Mesenchymal stem cell (in vitro differentiated cells and primary cell): ENCODE measurements around the gene LRTM1.

ENCODE experiments used
- DNase-seq: peaks from one replicate; pipeline ENCODE4 v3.0.0-alpha.2; 2013
- H2AFZ ChIP-seq: one replicate; pipeline ENCODE4 v1.6.1; 2013; ENCODE audit warnings: low read depth, mild to moderate bottlenecking, control low read depth, inconsistent platforms, low read length, moderate library complexity
- H2AK5ac ChIP-seq: 2 replicates; pipeline ENCODE4 v1.6.1; 2013; ENCODE audit warnings: low read length, moderate library complexity, mild to moderate bottlenecking, inconsistent platforms; ENCODE audit not compliant: severe bottlenecking
- H2BK120ac ChIP-seq: one replicate; pipeline ENCODE4 v1.6.1; 2013; ENCODE audit warnings: low read depth, mild to moderate bottlenecking, inconsistent platforms, low read length, moderate library complexity
- H2BK12ac ChIP-seq, 2 experiments: one replicate each; pipeline ENCODE4 v1.6.1; 2013; ENCODE audit warnings: inconsistent platforms in 2 of 2, low read length in 2 of 2, mild to moderate bottlenecking in 2 of 2, moderate library complexity in 2 of 2, control low read depth in 1 of 2
- H2BK15ac ChIP-seq: one replicate; pipeline ENCODE4 v1.6.1; 2013; ENCODE audit warnings: mild to moderate bottlenecking, low read depth, inconsistent platforms; ENCODE audit not compliant: poor library complexity, severe bottlenecking
- H2BK5ac ChIP-seq: 2 replicates; pipeline ENCODE4 v1.6.1; 2013; ENCODE audit warnings: low read depth, mild to moderate bottlenecking, low read length, control low read depth, inconsistent platforms; ENCODE audit not compliant: poor library complexity, severe bottlenecking
- H3K14ac ChIP-seq, 2 experiments: one replicate each; pipeline ENCODE4 v1.6.1; 2013; ENCODE audit warnings: inconsistent platforms in 2 of 2, low read length in 2 of 2, control low read depth in 1 of 2, mild to moderate bottlenecking in 1 of 2, moderate library complexity in 1 of 2
- H3K18ac ChIP-seq, 2 experiments: one replicate each; pipeline ENCODE4 v1.6.1; 2013; ENCODE audit warnings: inconsistent platforms in 2 of 2, low read length in 2 of 2, control low read depth in 1 of 2, low read depth in 1 of 2, mild to moderate bottlenecking in 1 of 2
- H3K23ac ChIP-seq, 2 experiments: one replicate each; pipeline ENCODE4 v1.6.1; 2013; ENCODE audit warnings: inconsistent platforms in 2 of 2, low read length in 2 of 2, mild to moderate bottlenecking in 2 of 2, moderate library complexity in 2 of 2, control low read depth in 1 of 2
- H3K27ac ChIP-seq: 2 replicates; pipeline ENCODE4 v1.5.1; 2013; ENCODE audit warnings: mild to moderate bottlenecking, moderate library complexity, low read length, control low read depth, inconsistent platforms; ENCODE audit not compliant: poor library complexity, severe bottlenecking
- H3K27me3 ChIP-seq, 2 experiments: 2 replicates each; pipeline versions ENCODE4 v1.6.1 to v1.7.0; 2013; ENCODE audit warnings: low read length in 2 of 2, mild to moderate bottlenecking in 2 of 2, moderate library complexity in 2 of 2, control low read depth in 1 of 2, inconsistent platforms in 1 of 2; ENCODE audit not compliant: control insufficient read depth in 1 of 2, insufficient read depth in 1 of 2
- H3K36me3 ChIP-seq, 2 experiments: 2 replicates each; pipeline versions ENCODE4 v1.6.1 to v1.7.0; 2013; ENCODE audit warnings: low read length in 2 of 2, control low read depth in 1 of 2, inconsistent platforms in 1 of 2, low read depth in 1 of 2, mild to moderate bottlenecking in 1 of 2; ENCODE audit not compliant: insufficient read depth in 2 of 2, control insufficient read depth in 1 of 2
- H3K4ac ChIP-seq, 2 experiments: one replicate each; pipeline ENCODE4 v1.6.1; 2013; ENCODE audit warnings: inconsistent platforms in 2 of 2, low read length in 2 of 2, mild to moderate bottlenecking in 2 of 2, moderate library complexity in 2 of 2, control low read depth in 1 of 2, low read depth in 1 of 2
- H3K4me1 ChIP-seq: 2 replicates; pipeline ENCODE4 v1.6.1; 2013; ENCODE audit warnings: low read depth, low read length, control low read depth; ENCODE audit not compliant: control insufficient read depth, insufficient read depth
- H3K4me2 ChIP-seq: 2 replicates; pipeline ENCODE4 v1.6.1; 2013; ENCODE audit warnings: low read length, mild to moderate bottlenecking, inconsistent platforms; ENCODE audit not compliant: poor library complexity, severe bottlenecking
- H3K4me3 ChIP-seq, 2 experiments: 2 replicates each; pipeline versions ENCODE4 v1.5.1 to v1.7.0; 2013; ENCODE audit warnings: low read length in 2 of 2, mild to moderate bottlenecking in 2 of 2, control low read depth in 1 of 2, low read depth in 1 of 2; ENCODE audit not compliant: insufficient read depth in 1 of 2
- H3K79me1 ChIP-seq: replicated peaks from 2 replicates; pipeline ENCODE4 v1.6.1; 2013; ENCODE audit warnings: mild to moderate bottlenecking, control low read depth, low read length, inconsistent platforms; ENCODE audit not compliant: poor library complexity, severe bottlenecking
- H3K9ac ChIP-seq: 2 replicates; pipeline ENCODE4 v1.7.0; 2013; ENCODE audit warnings: mild to moderate bottlenecking, low read length, moderate library complexity
- H3K9me3 ChIP-seq: 2 replicates; pipeline ENCODE4 v1.7.0; 2013; ENCODE audit warnings: mild to moderate bottlenecking, low read length; ENCODE audit not compliant: control insufficient read depth
- H4K8ac ChIP-seq: one replicate; pipeline ENCODE4 v1.6.1; 2013; ENCODE audit warnings: inconsistent platforms, mild to moderate bottlenecking, low read length, moderate library complexity
- H4K91ac ChIP-seq: one replicate; pipeline ENCODE4 v1.6.1; 2013; ENCODE audit warnings: mild to moderate bottlenecking, low read length, inconsistent platforms
- WGBS: methylation state at CpG from one replicate; pipeline ENCODE4 v1.1.7; 2013; ENCODE audit warnings: mixed read lengths; 5-methylcytosine and 5-hydroxymethylcytosine counted together

Gene LRTM1

GRCh38 chr3:54876694-54877093, 51.2 kb downstream of the LRTM1 start:
- no peak overlapping the region for H3K14ac ChIP-seq
- H3K36me3 ChIP-seq, result no peaks in the 10 kb centered on the region
- no peak overlapping the region for H3K4me2 ChIP-seq
- peak overlapping the region in 1 of 2 experiments; percentile 18 for H3K18ac ChIP-seq
- H3K27ac ChIP-seq, result no peak overlapping the region
- no peak overlapping the region for H2BK5ac ChIP-seq
- H3K4me3 ChIP-seq, result no peak overlapping the region
- WGBS, result 78% methylated on average over 5 of the region's 5 CpGs
- no peak for DNase-seq
- H3K4me1 ChIP-seq, result peaks cover 2% of the 10 kb centered on the region
- H2AK5ac ChIP-seq, result no peak overlapping the region
- H2AFZ ChIP-seq, result no peak overlapping the region
- H3K27me3 ChIP-seq, result no peaks in the 10 kb centered on the region
- no peak overlapping the region for H3K23ac ChIP-seq
- H3K9me3 ChIP-seq, result no peaks in the 10 kb centered on the region
- no peak overlapping the region for H3K9ac ChIP-seq
- H2BK12ac ChIP-seq, result no peak overlapping the region
- H2BK120ac ChIP-seq, result no peak overlapping the region
- H3K4ac ChIP-seq, result no peak overlapping the region
- H2BK15ac ChIP-seq, result no peak overlapping the region
- no peak overlapping the region for H4K91ac ChIP-seq
- H4K8ac ChIP-seq, result no peak overlapping the region
- H3K79me1 ChIP-seq, result no peaks in the 10 kb centered on the region

GRCh38 chr3:54875596-54876268, 52.1 kb downstream of the LRTM1 start:
- Histone ChIP-seq H3K4ac (peak overlapping the region in 1 of 2 experiments; percentile 41), H3K9me3 (no peaks in the 10 kb centered on the region), H4K91ac (no peak overlapping the region), H3K9ac (no peak overlapping the region), H3K4me3 (no peak overlapping the region), H3K14ac (no peak overlapping the region), H3K23ac (no peak overlapping the region), H3K79me1 (no peaks in the 10 kb centered on the region), H3K18ac (no peak overlapping the region), H2BK15ac (no peak overlapping the region), H2BK120ac (no peak overlapping the region), H2AFZ (no peak overlapping the region), H3K36me3 (no peaks in the 10 kb centered on the region), H4K8ac (no peak overlapping the region), H3K4me1 (peaks cover 3% of the 10 kb centered on the region), H2BK12ac (peak overlapping the region in 1 of 2 experiments; percentile 82), H2BK5ac (no peak overlapping the region), H3K4me2 (no peak overlapping the region), H3K27me3 (no peaks in the 10 kb centered on the region), H3K27ac (no peak overlapping the region), H2AK5ac (no peak overlapping the region)
- 91% methylated on average over 8 of the region's 8 CpGs for WGBS
- DNase-seq, result no peak

- no peak overlapping the region for H2BK15ac ChIP-seq
- WGBS, result 79% methylated on average over 6 of the region's 7 CpGs
Measured at GRCh38 chr3:54874816-54875556, 52.9 kb downstream of the LRTM1 start.

More at GRCh38 chr3:54874816-54875556, 52.9 kb downstream of the LRTM1 start:
- Histone ChIP-seq H3K9me3 (no peaks in the 10 kb centered on the region), H2BK5ac (no peak overlapping the region), H2BK120ac (no peak overlapping the region), H3K9ac (no peak overlapping the region), H3K4ac (no peak overlapping the region), H3K14ac (no peak overlapping the region), H3K79me1 (no peaks in the 10 kb centered on the region), H3K18ac (peak overlapping the region in 1 of 2 experiments; percentile 0), H3K27ac (no peak overlapping the region), H3K4me3 (no peak overlapping the region), H3K36me3 (no peaks in the 10 kb centered on the region), H3K4me1 (peaks cover 6% of the 10 kb centered on the region), H3K23ac (no peak overlapping the region), H3K4me2 (no peak overlapping the region), H2BK12ac (peak overlapping the region; percentile 20 to 82), H4K8ac (no peak overlapping the region), H3K27me3 (no peaks in the 10 kb centered on the region), H2AFZ (no peak overlapping the region), H2AK5ac (no peak overlapping the region), H4K91ac (no peak overlapping the region)
- peak; percentile 53 for DNase-seq
